Mesodermal cell (in vitro differentiated cells): ENCODE results near the gene PTPN22.

Source experiments
- H3K27ac ChIP-seq: 2 replicates; pipeline ENCODE4 v1.7.0; 2013; ENCODE audit warnings: mild to moderate bottlenecking, low read depth, low read length, moderate library complexity; ENCODE audit not compliant: severe bottlenecking
- H3K36me3 ChIP-seq: 2 replicates; pipeline ENCODE4 v1.7.1; 2013; ENCODE audit warnings: mild to moderate bottlenecking, low read length, moderate library complexity; ENCODE audit not compliant: control insufficient read depth, insufficient read depth
- H3K4me1 ChIP-seq: one replicate; pipeline ENCODE4 v1.7.1; 2013; ENCODE audit warnings: mild to moderate bottlenecking, low read length; ENCODE audit not compliant: insufficient read depth, control insufficient read depth, poor library complexity, severe bottlenecking
- H3K4me3 ChIP-seq: 2 replicates; pipeline ENCODE4 v1.7.0; 2013; ENCODE audit warnings: low read length, control low read depth, mild to moderate bottlenecking; ENCODE audit not compliant: insufficient read depth, poor library complexity, severe bottlenecking; ENCODE audit errors: extremely low read depth
- H3K9me3 ChIP-seq: 2 replicates; pipeline ENCODE4 v1.7.1; 2013; ENCODE audit warnings: mild to moderate bottlenecking, low read length, moderate library complexity; ENCODE audit not compliant: control insufficient read depth
- WGBS, 2 experiments: methylation state at CpG; one replicate each; pipeline ENCODE4 v1.1.5; 2013; ENCODE audit warnings: missing lambda C conversion rate in 2 of 2; ENCODE audit not compliant: insufficient coverage in 2 of 2; 5-methylcytosine and 5-hydroxymethylcytosine counted together

The PTPN22 gene

GRCh38 chr1:113886417-113887401 is 15.2 kb upstream of the PTPN22 start:
- H3K9me3 ChIP-seq = no peaks in the 10 kb centered on the region
- H3K4me3 ChIP-seq = no peak overlapping the region
- 92% methylated on average over 11 to 15 of the region's 17 CpGs for WGBS, 2 experiments
- H3K4me1 ChIP-seq = no peaks in the 10 kb centered on the region
- no peak overlapping the region for H3K27ac ChIP-seq
- no peaks in the 10 kb centered on the region for H3K36me3 ChIP-seq

GRCh38 chr1:113881661-113882060 is 10.1 kb upstream of the PTPN22 start:
- 71 to 95% methylated on average over 2 of the region's 2 CpGs for WGBS, 2 experiments
- H3K4me3 ChIP-seq = no peak overlapping the region
- H3K27ac ChIP-seq = no peak overlapping the region
- H3K4me1 ChIP-seq = no peaks in the 10 kb centered on the region
- no peaks in the 10 kb centered on the region for H3K9me3 ChIP-seq
- no peaks in the 10 kb centered on the region for H3K36me3 ChIP-seq

- H3K27ac ChIP-seq = no peak overlapping the region
- no peaks in the 10 kb centered on the region for H3K36me3 ChIP-seq
- no peaks in the 10 kb centered on the region for H3K9me3 ChIP-seq
- no peaks in the 10 kb centered on the region for H3K4me1 ChIP-seq
- no peak overlapping the region for H3K4me3 ChIP-seq
- 100% methylated on average over 1 of the region's 4 CpGs; no CpG with 5 or more reads in 1 of the 2 experiments for WGBS, 2 experiments
These were observed 8.2 kb upstream of the PTPN22 start for GRCh38 chr1:113879739-113880038.

- WGBS, 2 experiments = 81 to 94% methylated on average over 2 to 3 of the region's 5 CpGs
- H3K9me3 ChIP-seq = no peaks in the 10 kb centered on the region
- H3K27ac ChIP-seq = no peak overlapping the region
- no peaks in the 10 kb centered on the region for H3K4me1 ChIP-seq
- H3K4me3 ChIP-seq = no peak overlapping the region
- H3K36me3 ChIP-seq = no peaks in the 10 kb centered on the region
These were observed 4.7 kb upstream of the PTPN22 start for GRCh38 chr1:113876176-113876575.

- WGBS, 2 experiments = no CpG with 5 or more reads among the region's 2 CpGs
- H3K27ac ChIP-seq = no peak overlapping the region
- no peaks in the 10 kb centered on the region for H3K9me3 ChIP-seq
- H3K4me1 ChIP-seq = no peaks in the 10 kb centered on the region
- H3K4me3 ChIP-seq = no peak overlapping the region
- no peaks in the 10 kb centered on the region for H3K36me3 ChIP-seq
These were observed 4.2 kb upstream of the PTPN22 start for GRCh38 chr1:113875714-113876113.

DNA sequence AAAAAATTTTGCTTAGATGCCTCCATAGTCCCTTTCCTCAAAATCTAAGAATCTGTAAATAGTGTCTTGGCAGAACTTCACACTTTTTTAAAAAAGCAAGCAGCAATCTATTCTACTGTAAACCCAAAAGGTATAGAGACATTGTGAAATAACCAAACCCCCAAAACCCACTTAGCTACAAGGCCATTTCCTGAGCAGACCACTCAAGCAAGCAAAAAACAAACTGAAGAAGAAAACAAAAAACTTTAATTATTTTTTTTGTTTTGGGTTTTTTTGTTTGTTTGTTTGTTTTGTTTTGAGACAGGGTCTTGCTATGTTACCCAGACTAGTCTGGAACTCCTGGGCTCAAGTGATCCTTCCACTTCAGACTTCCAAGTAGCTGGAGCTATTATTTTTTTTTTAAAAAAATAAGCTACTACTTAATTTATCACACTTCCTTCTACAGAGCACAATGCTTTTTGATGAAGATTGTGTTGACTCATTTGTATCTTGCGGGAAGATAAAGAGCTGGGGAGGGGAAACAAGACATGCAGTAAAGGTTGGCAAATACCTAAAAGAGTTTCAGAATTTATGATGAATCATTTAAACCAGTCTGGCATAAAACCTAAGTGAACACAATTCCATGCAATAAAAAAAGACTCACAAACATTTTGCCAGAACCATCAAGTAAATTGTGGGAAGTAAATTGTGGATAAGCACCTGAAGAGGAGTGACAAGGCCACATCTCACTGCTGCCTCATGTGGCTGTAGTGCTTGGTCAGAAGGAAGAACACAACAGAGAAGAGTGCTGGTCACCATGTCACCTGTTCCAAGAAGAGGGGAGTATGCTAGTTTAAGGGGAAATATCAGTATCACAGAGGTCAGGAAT is 2.7 kb upstream of the PTPN22 start:
- Histone ChIP-seq H3K27ac (no peak overlapping the region), H3K36me3 (no peaks in the 10 kb centered on the region), H3K4me1 (no peaks in the 10 kb centered on the region), H3K4me3 (no peak overlapping the region), H3K9me3 (no peaks in the 10 kb centered on the region)
- WGBS, 2 experiments = no CpG with 5 or more reads among the region's 1 CpG

DNA sequence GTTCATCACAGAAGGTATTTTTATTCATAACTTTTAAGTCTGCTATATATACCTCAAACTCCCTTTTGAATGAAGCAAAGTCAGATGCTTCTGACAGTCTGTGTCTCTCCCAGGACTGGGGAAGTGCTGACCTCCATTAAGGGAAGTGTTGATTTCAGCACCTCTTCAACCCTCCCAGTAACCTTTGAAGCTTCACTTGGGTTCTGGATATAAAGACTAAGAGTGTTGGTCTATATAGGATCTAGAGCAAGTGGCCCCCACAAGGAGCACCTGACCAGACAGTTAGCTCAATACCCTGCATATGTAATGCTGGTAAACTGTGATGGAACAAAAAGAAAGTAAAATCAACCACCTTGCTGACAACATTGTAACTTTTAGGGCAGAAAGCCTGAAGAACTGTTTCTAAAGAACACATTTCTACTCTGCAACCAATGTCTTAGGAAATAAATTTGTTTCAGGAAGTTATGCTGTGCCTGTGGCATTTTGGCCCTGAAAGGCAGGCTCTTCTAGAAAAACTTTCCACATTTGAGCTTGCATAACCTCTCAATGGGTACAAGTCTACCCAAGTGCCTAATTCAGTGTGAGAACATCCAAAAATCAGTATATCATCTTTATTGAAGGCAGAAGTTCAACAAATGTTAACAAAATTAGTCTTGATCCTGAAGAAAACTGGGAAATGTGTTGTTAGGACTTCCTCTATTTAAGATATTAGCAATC is 865 bp upstream of the PTPN22 start:
- Histone ChIP-seq H3K9me3 (no peaks in the 10 kb centered on the region), H3K4me3 (no peak overlapping the region), H3K4me1 (peaks cover 5% of the 10 kb centered on the region), H3K36me3 (no peaks in the 10 kb centered on the region), H3K27ac (no peak overlapping the region)

DNA sequence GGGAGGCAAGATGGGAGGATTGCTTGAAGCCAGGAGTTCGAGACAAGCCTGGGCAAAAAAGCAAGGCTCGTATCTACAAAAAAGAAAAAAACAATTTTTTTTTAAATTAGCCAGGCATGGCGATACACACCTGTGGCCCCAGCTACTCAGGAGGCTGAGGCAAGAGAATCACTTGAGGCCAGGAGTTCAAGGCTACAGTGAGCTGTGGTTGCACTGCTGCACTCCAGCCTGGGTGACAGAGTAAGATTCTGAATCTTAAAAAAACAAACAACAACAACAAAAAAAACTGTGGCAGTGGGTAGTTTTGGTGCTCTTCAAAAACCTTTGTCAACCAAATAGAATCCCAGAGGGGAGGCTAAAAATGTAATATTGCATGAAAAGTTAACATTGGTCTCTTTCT is 734 bp downstream of the PTPN22 start:
- H3K9me3 ChIP-seq = no peaks in the 10 kb centered on the region
- H3K36me3 ChIP-seq = no peaks in the 10 kb centered on the region
- H3K4me1 ChIP-seq = peaks cover 5% of the 10 kb centered on the region
- 69 to 88% methylated on average over 2 of the region's 3 CpGs for WGBS, 2 experiments
- no peak overlapping the region for H3K4me3 ChIP-seq
- no peak overlapping the region for H3K27ac ChIP-seq

- Histone ChIP-seq H3K9me3 (no peaks in the 10 kb centered on the region), H3K4me1 (peaks cover 5% of the 10 kb centered on the region), H3K4me3 (no peak overlapping the region), H3K27ac (no peak overlapping the region), H3K36me3 (no peaks in the 10 kb centered on the region)
- 84 to 86% methylated on average over 3 of the region's 4 CpGs for WGBS, 2 experiments
These were observed 3.0 kb downstream of the PTPN22 start for GRCh38 chr1:113868387-113869083.

DNA sequence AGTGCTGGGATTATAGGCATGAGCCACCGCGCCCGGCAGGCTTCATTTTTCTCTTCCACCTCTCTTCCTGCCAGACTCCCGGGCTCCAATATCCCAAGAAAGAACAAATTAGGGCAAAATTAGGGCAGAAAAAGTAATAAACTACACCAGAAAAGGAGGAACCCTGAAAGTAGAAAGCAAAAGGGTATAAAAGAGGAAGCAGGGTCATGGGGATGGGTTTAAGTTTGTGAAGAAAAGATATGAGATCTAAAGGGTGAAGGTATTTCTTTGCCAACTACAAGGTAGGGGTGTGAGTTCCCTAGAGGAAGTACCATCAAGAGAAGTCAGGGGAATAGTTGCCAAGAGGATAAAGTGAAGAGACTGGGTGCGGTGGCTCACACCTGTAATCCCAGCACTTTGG is 9.9 kb downstream of the PTPN22 start:
- no peak overlapping the region for H3K4me3 ChIP-seq
- WGBS, 2 experiments = 100% methylated on average over 1 to 2 of the region's 5 CpGs
- no peaks in the 10 kb centered on the region for H3K36me3 ChIP-seq
- no peaks in the 10 kb centered on the region for H3K9me3 ChIP-seq
- peaks cover 6% of the 10 kb centered on the region for H3K4me1 ChIP-seq
- no peak overlapping the region for H3K27ac ChIP-seq
